GM23338 (cell line): ENCODE measurements around the gene C1orf52.

Experiments used
- CREB1 ChIP-seq: fragments of 250-450 bp; sonication (Bioruptor Pico); IDR thresholded peaks from 2 replicates; pipeline ENCODE4 v1.5.0; 2020; ENCODE audit warnings: low read depth, mild to moderate bottlenecking, moderate library complexity
- EZH2 ChIP-seq: fragments of 200-600 bp; sonication (generic); IDR thresholded peaks from one replicate; pipeline ENCODE4 v1.8.0; 2017; ENCODE audit warnings: antibody characterized with exemption, mild to moderate bottlenecking, low read depth; ENCODE audit not compliant: unreplicated experiment
- EZH2phosphoT487 ChIP-seq: fragments of 200-600 bp; sonication (generic); IDR thresholded peaks from one replicate; pipeline ENCODE4 v1.8.1; 2018; ENCODE audit warnings: antibody characterized with exemption; ENCODE audit not compliant: unreplicated experiment
- POLR2AphosphoS5 ChIP-seq: IDR thresholded peaks from 2 replicates; pipeline ENCODE4 v1.6.1; 2016; ENCODE audit warnings: antibody characterized with exemption, low read depth
- ZNF331 ChIP-seq: fragments of 250-450 bp; sonication (Bioruptor Pico); IDR thresholded peaks from 2 replicates; pipeline ENCODE4 v1.5.0; 2020; ENCODE audit warnings: low read depth, mild to moderate bottlenecking, moderate library complexity
- TF ChIP-seq, protein P1 (sequence below), 2 experiments: fragments of 200-600 bp in 1 of 2; sonication (generic) in 1 of 2; conservative IDR thresholded peaks; 2 replicates each; pipeline versions ENCODE4 v1.5.1 to v1.6.1; 2016 to 2017; ENCODE audit warnings: antibody characterized with exemption in 2 of 2, low read depth in 2 of 2, mild to moderate bottlenecking in 2 of 2, moderate library complexity in 1 of 2
- TF ChIP-seq, protein P2 (sequence below): fragments of 250-450 bp; sonication (Bioruptor Pico); IDR thresholded peaks from 2 replicates; pipeline ENCODE4 v1.5.0; 2020; ENCODE audit warnings: mild to moderate bottlenecking, moderate library complexity
- TF ChIP-seq, protein P3 (sequence below): IDR thresholded peaks from one replicate; pipeline ENCODE4 v1.6.1; 2018; ENCODE audit warnings: antibody characterized with exemption; ENCODE audit not compliant: unreplicated experiment

DNA sequence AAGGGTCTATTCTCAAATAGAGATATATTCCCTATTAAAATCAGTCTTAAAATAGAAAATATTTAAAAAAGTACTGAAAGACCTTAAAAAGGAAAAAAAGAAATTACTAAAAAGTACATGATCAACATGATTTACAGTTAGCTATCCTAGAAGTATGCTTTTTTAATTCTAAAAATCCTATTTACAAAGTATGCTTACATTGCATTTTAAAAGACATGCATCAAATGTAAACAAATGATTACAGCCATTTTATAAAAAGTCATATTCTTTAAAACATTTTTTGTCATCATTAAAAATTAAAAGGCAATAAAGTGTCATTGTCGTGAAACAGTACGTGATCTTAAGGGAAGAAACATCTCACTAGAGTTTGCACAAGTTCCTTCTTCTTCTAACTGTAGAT, 7.9 kb upstream of the C1orf52 start:
- TF ChIP-seq, protein P1, sequence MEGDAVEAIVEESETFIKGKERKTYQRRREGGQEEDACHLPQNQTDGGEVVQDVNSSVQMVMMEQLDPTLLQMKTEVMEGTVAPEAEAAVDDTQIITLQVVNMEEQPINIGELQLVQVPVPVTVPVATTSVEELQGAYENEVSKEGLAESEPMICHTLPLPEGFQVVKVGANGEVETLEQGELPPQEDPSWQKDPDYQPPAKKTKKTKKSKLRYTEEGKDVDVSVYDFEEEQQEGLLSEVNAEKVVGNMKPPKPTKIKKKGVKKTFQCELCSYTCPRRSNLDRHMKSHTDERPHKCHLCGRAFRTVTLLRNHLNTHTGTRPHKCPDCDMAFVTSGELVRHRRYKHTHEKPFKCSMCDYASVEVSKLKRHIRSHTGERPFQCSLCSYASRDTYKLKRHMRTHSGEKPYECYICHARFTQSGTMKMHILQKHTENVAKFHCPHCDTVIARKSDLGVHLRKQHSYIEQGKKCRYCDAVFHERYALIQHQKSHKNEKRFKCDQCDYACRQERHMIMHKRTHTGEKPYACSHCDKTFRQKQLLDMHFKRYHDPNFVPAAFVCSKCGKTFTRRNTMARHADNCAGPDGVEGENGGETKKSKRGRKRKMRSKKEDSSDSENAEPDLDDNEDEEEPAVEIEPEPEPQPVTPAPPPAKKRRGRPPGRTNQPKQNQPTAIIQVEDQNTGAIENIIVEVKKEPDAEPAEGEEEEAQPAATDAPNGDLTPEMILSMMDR (conservative IDR thresholded peaks at IDR 0.05; ENCODE audit: low read depth in 2 of 2): no peak
- TF ChIP-seq POLR2AphosphoS5 (no peak), EZH2 (no peak), ZNF331 (CRISPR knock-in tag) (no peak), EZH2phosphoT487 (no peak), CREB1 (CRISPR knock-in tag) (no peak)
- TF ChIP-seq, protein P2, sequence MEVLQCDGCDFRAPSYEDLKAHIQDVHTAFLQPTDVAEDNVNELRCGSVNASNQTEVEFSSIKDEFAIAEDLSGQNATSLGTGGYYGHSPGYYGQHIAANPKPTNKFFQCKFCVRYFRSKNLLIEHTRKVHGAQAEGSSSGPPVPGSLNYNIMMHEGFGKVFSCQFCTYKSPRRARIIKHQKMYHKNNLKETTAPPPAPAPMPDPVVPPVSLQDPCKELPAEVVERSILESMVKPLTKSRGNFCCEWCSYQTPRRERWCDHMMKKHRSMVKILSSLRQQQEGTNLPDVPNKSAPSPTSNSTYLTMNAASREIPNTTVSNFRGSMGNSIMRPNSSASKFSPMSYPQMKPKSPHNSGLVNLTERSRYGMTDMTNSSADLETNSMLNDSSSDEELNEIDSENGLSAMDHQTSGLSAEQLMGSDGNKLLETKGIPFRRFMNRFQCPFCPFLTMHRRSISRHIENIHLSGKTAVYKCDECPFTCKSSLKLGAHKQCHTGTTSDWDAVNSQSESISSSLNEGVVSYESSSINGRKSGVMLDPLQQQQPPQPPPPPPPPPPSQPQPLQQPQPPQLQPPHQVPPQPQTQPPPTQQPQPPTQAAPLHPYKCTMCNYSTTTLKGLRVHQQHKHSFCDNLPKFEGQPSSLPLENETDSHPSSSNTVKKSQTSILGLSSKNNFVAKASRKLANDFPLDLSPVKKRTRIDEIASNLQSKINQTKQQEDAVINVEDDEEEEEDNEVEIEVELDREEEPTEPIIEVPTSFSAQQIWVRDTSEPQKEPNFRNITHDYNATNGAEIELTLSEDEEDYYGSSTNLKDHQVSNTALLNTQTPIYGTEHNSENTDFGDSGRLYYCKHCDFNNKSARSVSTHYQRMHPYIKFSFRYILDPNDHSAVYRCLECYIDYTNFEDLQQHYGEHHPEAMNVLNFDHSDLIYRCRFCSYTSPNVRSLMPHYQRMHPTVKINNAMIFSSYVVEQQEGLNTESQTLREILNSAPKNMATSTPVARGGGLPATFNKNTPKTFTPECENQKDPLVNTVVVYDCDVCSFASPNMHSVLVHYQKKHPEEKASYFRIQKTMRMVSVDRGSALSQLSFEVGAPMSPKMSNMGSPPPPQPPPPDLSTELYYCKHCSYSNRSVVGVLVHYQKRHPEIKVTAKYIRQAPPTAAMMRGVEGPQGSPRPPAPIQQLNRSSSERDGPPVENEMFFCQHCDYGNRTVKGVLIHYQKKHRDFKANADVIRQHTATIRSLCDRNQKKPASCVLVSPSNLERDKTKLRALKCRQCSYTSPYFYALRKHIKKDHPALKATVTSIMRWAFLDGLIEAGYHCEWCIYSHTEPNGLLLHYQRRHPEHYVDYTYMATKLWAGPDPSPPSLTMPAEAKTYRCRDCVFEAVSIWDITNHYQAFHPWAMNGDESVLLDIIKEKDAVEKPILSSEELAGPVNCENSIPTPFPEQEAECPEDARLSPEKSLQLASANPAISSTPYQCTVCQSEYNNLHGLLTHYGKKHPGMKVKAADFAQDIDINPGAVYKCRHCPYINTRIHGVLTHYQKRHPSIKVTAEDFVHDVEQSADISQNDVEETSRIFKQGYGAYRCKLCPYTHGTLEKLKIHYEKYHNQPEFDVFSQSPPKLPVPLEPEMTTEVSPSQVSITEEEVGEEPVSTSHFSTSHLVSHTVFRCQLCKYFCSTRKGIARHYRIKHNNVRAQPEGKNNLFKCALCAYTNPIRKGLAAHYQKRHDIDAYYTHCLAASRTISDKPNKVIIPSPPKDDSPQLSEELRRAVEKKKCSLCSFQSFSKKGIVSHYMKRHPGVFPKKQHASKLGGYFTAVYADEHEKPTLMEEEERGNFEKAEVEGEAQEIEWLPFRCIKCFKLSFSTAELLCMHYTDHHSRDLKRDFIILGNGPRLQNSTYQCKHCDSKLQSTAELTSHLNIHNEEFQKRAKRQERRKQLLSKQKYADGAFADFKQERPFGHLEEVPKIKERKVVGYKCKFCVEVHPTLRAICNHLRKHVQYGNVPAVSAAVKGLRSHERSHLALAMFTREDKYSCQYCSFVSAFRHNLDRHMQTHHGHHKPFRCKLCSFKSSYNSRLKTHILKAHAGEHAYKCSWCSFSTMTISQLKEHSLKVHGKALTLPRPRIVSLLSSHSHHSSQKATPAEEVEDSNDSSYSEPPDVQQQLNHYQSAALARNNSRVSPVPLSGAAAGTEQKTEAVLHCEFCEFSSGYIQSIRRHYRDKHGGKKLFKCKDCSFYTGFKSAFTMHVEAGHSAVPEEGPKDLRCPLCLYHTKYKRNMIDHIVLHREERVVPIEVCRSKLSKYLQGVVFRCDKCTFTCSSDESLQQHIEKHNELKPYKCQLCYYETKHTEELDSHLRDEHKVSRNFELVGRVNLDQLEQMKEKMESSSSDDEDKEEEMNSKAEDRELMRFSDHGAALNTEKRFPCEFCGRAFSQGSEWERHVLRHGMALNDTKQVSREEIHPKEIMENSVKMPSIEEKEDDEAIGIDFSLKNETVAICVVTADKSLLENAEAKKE (CRISPR knock-in tag): no peak
- TF ChIP-seq, protein P3, sequence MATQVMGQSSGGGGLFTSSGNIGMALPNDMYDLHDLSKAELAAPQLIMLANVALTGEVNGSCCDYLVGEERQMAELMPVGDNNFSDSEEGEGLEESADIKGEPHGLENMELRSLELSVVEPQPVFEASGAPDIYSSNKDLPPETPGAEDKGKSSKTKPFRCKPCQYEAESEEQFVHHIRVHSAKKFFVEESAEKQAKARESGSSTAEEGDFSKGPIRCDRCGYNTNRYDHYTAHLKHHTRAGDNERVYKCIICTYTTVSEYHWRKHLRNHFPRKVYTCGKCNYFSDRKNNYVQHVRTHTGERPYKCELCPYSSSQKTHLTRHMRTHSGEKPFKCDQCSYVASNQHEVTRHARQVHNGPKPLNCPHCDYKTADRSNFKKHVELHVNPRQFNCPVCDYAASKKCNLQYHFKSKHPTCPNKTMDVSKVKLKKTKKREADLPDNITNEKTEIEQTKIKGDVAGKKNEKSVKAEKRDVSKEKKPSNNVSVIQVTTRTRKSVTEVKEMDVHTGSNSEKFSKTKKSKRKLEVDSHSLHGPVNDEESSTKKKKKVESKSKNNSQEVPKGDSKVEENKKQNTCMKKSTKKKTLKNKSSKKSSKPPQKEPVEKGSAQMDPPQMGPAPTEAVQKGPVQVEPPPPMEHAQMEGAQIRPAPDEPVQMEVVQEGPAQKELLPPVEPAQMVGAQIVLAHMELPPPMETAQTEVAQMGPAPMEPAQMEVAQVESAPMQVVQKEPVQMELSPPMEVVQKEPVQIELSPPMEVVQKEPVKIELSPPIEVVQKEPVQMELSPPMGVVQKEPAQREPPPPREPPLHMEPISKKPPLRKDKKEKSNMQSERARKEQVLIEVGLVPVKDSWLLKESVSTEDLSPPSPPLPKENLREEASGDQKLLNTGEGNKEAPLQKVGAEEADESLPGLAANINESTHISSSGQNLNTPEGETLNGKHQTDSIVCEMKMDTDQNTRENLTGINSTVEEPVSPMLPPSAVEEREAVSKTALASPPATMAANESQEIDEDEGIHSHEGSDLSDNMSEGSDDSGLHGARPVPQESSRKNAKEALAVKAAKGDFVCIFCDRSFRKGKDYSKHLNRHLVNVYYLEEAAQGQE: no peak
